ENCODE data around the gene ITGBL1. TPM values are rescaled to one million over a fixed set of nuclear protein-coding genes. Genes with fewer than 3 reads are reported as not detected.

ITGBL1 gene, protein sequence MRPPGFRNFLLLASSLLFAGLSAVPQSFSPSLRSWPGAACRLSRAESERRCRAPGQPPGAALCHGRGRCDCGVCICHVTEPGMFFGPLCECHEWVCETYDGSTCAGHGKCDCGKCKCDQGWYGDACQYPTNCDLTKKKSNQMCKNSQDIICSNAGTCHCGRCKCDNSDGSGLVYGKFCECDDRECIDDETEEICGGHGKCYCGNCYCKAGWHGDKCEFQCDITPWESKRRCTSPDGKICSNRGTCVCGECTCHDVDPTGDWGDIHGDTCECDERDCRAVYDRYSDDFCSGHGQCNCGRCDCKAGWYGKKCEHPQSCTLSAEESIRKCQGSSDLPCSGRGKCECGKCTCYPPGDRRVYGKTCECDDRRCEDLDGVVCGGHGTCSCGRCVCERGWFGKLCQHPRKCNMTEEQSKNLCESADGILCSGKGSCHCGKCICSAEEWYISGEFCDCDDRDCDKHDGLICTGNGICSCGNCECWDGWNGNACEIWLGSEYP
- 10 to 100 TPM in 1 of 4 donors, 1 to 10 TPM in 2, not detected in 1; 1.8 to 19.4 (median 2.6) TPM for total RNA-seq

DNA sequence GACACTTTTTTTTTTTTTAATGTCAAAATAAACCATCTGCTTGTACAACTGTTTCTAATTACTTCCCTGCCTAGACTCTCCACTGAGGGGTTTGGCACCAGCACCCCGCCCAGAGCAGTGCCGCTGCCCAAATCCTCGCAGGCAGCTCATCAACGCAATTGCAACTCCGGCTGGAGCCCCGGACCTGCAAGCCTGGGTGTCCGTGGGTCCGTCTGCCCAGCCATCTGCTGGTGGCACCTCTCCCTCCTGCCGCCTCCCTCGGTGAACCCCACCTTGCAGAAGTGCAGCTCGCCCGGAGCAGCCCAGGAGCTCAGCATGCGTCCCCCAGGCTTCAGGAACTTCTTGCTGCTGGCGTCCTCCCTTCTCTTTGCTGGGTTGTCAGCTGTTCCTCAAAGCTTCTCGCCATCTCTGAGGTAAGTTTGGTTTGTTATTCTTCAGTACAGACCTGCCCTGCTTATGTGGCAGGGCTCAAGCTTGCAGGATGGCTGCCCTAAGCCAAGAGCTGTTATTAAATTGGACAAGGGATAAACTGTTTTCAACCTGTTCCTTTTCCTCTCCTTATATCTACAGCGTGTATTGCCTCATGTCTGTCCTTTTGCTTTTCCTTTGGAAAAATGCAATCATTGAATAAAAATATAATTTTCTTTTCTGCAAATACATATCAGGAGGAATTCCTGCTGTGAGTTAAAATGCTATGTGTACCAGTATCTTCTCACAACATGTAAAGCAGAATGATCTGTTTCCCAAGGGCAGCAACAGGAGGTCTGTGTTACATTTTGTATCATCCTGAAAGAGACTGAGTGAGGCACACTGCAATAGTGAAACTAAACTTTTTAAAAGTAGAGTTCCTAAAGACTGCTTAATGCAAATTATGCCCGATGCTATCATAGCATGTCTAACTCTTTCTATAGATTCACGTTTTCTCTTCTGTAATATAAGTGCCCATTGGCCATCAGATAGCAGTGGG lies at the start of gene ITGBL1:
TSS of gene ITGBL1 (plus strand) at position 157 of the 967 bp plus-strand sequence. CDS start at position 316, 159 bp downstream.
- Histone ChIP-seq H3K27me3 (no peaks in the 10 kb centered on the region), H3K36me3 (no peaks in the 10 kb centered on the region), H3K4me1 (no peaks in the 10 kb centered on the region), H3K4me3 (peak within 1 kb of the TSS; percentile 7 to 26), H3K27ac (no peak within 1 kb of the TSS), H3K9me3 (no peaks in the 10 kb centered on the region)
- TF ChIP-seq, protein P1, sequence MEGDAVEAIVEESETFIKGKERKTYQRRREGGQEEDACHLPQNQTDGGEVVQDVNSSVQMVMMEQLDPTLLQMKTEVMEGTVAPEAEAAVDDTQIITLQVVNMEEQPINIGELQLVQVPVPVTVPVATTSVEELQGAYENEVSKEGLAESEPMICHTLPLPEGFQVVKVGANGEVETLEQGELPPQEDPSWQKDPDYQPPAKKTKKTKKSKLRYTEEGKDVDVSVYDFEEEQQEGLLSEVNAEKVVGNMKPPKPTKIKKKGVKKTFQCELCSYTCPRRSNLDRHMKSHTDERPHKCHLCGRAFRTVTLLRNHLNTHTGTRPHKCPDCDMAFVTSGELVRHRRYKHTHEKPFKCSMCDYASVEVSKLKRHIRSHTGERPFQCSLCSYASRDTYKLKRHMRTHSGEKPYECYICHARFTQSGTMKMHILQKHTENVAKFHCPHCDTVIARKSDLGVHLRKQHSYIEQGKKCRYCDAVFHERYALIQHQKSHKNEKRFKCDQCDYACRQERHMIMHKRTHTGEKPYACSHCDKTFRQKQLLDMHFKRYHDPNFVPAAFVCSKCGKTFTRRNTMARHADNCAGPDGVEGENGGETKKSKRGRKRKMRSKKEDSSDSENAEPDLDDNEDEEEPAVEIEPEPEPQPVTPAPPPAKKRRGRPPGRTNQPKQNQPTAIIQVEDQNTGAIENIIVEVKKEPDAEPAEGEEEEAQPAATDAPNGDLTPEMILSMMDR (IDR thresholded peaks at IDR 0.05), result no peak
- no peak for TF ChIP-seq POLR2A (IDR thresholded peaks at IDR 0.05)
- intact Hi-C loops (cut with DNase I; ENCODE audit: low total_unique reads), result no loop called here
- no peak for DNase-seq

DNA sequence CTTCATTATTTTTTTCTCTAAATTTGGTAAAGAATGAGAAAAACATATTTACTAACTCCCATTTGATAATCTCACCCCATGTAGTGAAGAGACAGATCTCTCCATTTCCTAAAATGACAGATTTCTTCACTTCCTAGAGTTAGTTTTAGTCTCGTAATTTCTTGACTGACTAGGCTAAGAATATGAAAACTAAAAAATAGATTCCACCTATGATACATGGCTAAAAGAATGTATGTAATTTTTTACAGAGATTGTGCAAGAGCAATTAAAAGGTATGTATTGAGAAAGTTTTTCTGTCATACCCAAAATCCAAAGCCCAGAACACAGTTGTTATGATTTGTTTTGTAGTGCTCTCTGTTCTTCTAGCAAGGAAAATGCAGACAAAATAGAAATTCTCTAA lies 45.7 kb upstream of the ITGBL1 start:
- Histone ChIP-seq H3K36me3 (no peaks in the 10 kb centered on the region), H3K4me1 (no peaks in the 10 kb centered on the region), H3K4me3 (no peak overlapping the region), H3K27me3 (no peaks in the 10 kb centered on the region), H3K27ac (no peak overlapping the region), H3K9me3 (no peaks in the 10 kb centered on the region)
- intact Hi-C loops (cut with DNase I; ENCODE audit: low total_unique reads), result no loop called here
- TF ChIP-seq, protein P1 (IDR thresholded peaks at IDR 0.05), result no peak
- TF ChIP-seq POLR2A (IDR thresholded peaks at IDR 0.05), result no peak
- DNase-seq, result no peak

DNA sequence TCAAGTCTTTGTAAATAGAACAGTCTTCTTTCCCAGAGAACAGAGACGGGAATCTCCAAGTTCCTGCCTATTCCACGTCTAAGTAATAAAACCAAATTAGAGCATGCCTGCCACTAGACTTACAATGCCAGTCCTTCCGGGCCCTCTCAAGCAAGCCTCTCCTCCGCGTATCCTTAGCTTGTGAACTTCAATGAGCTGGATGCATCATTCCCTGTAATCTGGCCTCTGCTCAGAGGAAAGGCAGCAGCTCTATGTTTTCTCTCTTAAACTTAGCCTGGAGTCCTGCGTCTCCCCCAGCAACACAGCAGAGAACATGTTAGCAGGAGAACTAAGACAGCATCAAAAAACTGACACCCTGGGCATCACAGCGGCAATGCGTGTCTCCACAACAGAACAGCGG lies 44.3 kb upstream of the ITGBL1 start:
- H3K4me3 ChIP-seq, result no peak overlapping the region
- TF ChIP-seq, protein P1 (IDR thresholded peaks at IDR 0.05), result no peak
- TF ChIP-seq POLR2A (IDR thresholded peaks at IDR 0.05), result no peak

DNA sequence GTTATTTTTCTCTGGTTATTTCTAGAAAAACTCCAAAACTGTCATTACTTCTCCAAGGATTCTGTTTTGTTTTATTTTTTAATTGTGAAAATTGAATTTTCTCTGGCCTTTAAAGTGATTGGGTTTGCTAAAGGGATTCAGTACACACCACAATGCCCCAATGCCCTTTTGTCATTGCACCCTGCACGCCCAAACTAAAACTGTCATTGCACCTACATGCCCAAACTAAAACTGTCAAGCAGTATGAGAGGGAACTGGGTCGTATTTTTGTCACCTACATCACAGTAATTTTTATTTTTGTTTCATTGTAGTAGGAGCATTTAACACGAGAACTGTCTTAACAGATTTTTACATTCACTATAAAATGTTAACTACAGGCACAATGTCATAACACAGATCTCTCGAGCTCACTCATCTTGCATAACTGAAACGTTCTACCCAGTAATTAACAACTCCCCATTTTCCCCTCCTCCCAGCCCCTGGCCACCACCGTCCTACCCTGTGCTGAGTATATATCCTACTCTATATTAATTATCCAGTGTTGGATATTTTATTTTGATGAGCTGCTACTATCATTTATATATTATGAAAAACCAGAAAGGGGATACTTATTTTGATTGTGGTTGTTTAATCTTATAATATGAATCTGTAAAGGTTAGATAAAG lies 43.4 kb upstream of the ITGBL1 start:
- intact Hi-C loops (cut with DNase I; ENCODE audit: low total_unique reads), result no loop called here
- DNase-seq, result no peak
- Histone ChIP-seq H3K27me3 (no peaks in the 10 kb centered on the region), H3K36me3 (no peaks in the 10 kb centered on the region), H3K27ac (no peak overlapping the region), H3K4me1 (no peaks in the 10 kb centered on the region), H3K4me3 (no peak overlapping the region), H3K9me3 (no peaks in the 10 kb centered on the region)
- TF ChIP-seq, protein P1 (IDR thresholded peaks at IDR 0.05), result no peak
- no peak for TF ChIP-seq POLR2A (IDR thresholded peaks at IDR 0.05)

More for the DNA sequence above, 44.3 kb upstream of the ITGBL1 start:
- Histone ChIP-seq H3K27me3 (no peaks in the 10 kb centered on the region), H3K36me3 (no peaks in the 10 kb centered on the region), H3K4me1 (no peaks in the 10 kb centered on the region), H3K9me3 (no peaks in the 10 kb centered on the region), H3K27ac (no peak overlapping the region)
- DNase-seq, result no peak
- intact Hi-C loops (cut with DNase I; ENCODE audit: low total_unique reads), result no loop called here
